PC-3 (cell line): ENCODE results near the gene CENPV. TPM values are rescaled to one million over a fixed set of nuclear protein-coding genes. Genes with fewer than 3 reads are reported as not detected.

ENCODE experiments used
- ATAC-seq: fragments of 200-7000 bp; cut with Tn5 transposase; 2 replicates; pipeline ENCODE4 v1.9.1; 2020; ENCODE audit warnings: mild to moderate bottlenecking, moderate library complexity
- BruUV-seq: library from RNA; stranded (reverse); fragments of 400-500 nt; replicated peaks from 2 replicates; lab custom pipeline; 2021; lab: Mats Ljungman, UMichigan
- CTCF ChIA-PET: fragments of 300-600 bp; sonication (Branson Sonifier 250); formaldehyde crosslinking; loops from one replicate; lab custom pipeline; 2022; ENCODE audit warnings: antibody characterized with exemption; lab: Charles Lee
- POLR2A ChIA-PET: fragments of 300-600 bp; sonication (Branson Sonifier 250); formaldehyde crosslinking; loops from one replicate; lab custom pipeline; 2022; ENCODE audit warnings: antibody characterized with exemption; ENCODE audit not compliant: unreplicated experiment; lab: Charles Lee
- DNase-seq: peaks from one replicate; pipeline ENCODE4 v3.0.0-alpha.2; 2015
- H2AFZ ChIP-seq: fragments of 300-600 bp; sonication (generic); 2 replicates; pipeline ENCODE4 v1.6.0; 2016; ENCODE audit warnings: antibody characterized with exemption, low read length
- H3F3A ChIP-seq: fragments of 300-600 bp; sonication (generic); one replicate; pipeline ENCODE4 v1.6.0; 2017; ENCODE audit warnings: antibody characterized with exemption, low read length, control low read depth, mild to moderate bottlenecking; ENCODE audit not compliant: unreplicated experiment
- H3K27ac ChIP-seq: fragments of 300-600 bp; sonication (generic); 2 replicates; pipeline ENCODE4 v1.5.1; 2016; ENCODE audit warnings: mild to moderate bottlenecking, low read length
- H3K27me3 ChIP-seq: fragments of 300-600 bp; sonication (generic); 2 replicates; pipeline ENCODE4 v1.6.1; 2016; ENCODE audit warnings: low read length, mixed read lengths
- H3K36me3 ChIP-seq: fragments of 300-600 bp; sonication (generic); 2 replicates; pipeline ENCODE4 v1.6.1; 2016; ENCODE audit warnings: low read depth, mixed run types, low read length, mixed read lengths
- H3K4me1 ChIP-seq: fragments of 300-600 bp; sonication (generic); 2 replicates; pipeline ENCODE4 v1.5.1; 2016; ENCODE audit warnings: low read length; ENCODE audit not compliant: insufficient read depth
- H3K4me2 ChIP-seq: fragments of 300-600 bp; sonication (generic); 2 replicates; pipeline ENCODE4 v1.6.0; 2016; ENCODE audit warnings: low read length
- H3K4me3 ChIP-seq: fragments of 300-600 bp; sonication (generic); 2 replicates; pipeline ENCODE4 v1.5.1; 2016; ENCODE audit warnings: mild to moderate bottlenecking, low read length, mixed read lengths
- H3K79me2 ChIP-seq: fragments of 300-600 bp; sonication (generic); 2 replicates; pipeline ENCODE4 v1.6.1; 2017; ENCODE audit warnings: low read length, mixed read lengths
- H3K9ac ChIP-seq: fragments of 300-600 bp; sonication (generic); 2 replicates; pipeline ENCODE4 v1.6.0; 2016; ENCODE audit warnings: mild to moderate bottlenecking, low read length
- H3K9me2 ChIP-seq: fragments of 300-600 bp; sonication (generic); replicated peaks from 2 replicates; pipeline ENCODE4 v1.6.1; 2016; ENCODE audit warnings: mixed run types, low read length, mixed read lengths
- H3K9me3 ChIP-seq: fragments of 300-600 bp; sonication (generic); 2 replicates; pipeline ENCODE4 v1.6.1; 2016; ENCODE audit warnings: low read length, mixed read lengths
- H4K20me1 ChIP-seq: fragments of 300-600 bp; sonication (generic); 2 replicates; pipeline ENCODE4 v1.6.1; 2016; ENCODE audit warnings: low read length, mixed read lengths
- EZH2 ChIP-seq: fragments of 300-600 bp; sonication (generic); IDR thresholded peaks from one replicate; pipeline ENCODE4 v1.6.1; 2017; ENCODE audit warnings: antibody characterized with exemption, mild to moderate bottlenecking, low read length; ENCODE audit not compliant: unreplicated experiment
- EZH2phosphoT487 ChIP-seq: fragments of 300-600 bp; sonication (generic); IDR thresholded peaks from 2 replicates; pipeline ENCODE4 v1.6.1; 2018; ENCODE audit warnings: mild to moderate bottlenecking, antibody characterized with exemption, low read length, borderline replicate concordance
- intact Hi-C: fragments of 100-400 bp; cut with micrococcal nuclease; formaldehyde crosslinking; loops from 2 replicates; pipeline ENCODE4 v1.9.0; 2023
- total RNA-seq: library from RNA; depleted of rRNA; stranded (reverse); fragments of >200 nt; gene quantifications from 2 replicates; pipeline ENCODE4 v1.2.3, GENCODE V29; 2014
- TF ChIP-seq, protein P1 (sequence below): fragments of 300-600 bp; sonication (generic); conservative IDR thresholded peaks from 2 replicates; pipeline ENCODE4 v1.5.1; 2017; ENCODE audit warnings: antibody characterized with exemption, low read depth, mild to moderate bottlenecking, low read length

CENPV gene
- total RNA-seq, 1 experiment from 2014 or later = not detected

DNA sequence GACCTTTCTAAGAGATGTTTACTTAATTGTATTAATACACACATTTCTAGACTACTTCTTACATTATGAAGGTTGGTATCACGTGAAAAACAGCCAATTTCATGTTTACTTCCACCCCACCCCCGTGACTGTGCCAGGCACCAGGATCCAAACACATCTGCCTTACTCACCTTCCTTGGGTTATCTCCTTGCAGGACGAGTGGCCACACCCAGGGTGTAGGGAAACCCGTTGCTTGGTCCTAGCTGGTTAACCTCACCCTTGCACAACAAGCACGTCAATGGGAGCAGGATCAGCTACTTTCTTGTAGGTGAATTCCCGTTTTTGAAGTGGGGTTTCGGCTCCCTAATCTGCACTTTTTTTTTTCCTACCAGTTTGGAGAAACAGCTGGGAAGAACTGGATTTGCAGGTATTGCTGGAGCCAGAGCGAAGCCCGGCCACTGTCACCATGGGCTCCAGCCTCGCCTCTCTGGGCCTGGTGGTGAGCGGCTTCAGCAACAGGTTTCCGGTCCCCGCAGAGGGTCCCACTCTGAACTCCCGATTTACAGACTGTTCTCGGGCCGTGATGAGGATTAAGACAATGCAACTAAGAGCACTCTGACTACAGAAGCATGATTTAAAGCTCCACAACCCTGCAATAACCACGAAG, 25.5 kb upstream of the CENPV start:
- H3K4me2 ChIP-seq = peak overlapping the region; percentile 63
- POLR2A ChIA-PET = interaction anchor here (0.7 kb wide), 1 partner anchor 15 kb away, joined by 7 read pairs; no protein-coding TSS in a partner anchor
- peaks cover 14% of the 10 kb centered on the region for H3K36me3 ChIP-seq
- peaks cover 27% of the 10 kb centered on the region for H3K79me2 ChIP-seq
- intact Hi-C loops = loop anchor here (1.0 to 10.0 kb wide), 2 partner anchors 41 to 94 kb away; no protein-coding TSS in a partner anchor
- CTCF ChIA-PET = interaction anchor here (0.5 to 1.3 kb wide), 2 partner anchors 15 to 128 kb away, joined by 3 to 6 read pairs; no protein-coding TSS in a partner anchor
- BruUV-seq = no TSS peak
- DNase-seq = peak; percentile 84
- H4K20me1 ChIP-seq = peaks cover 25% of the 10 kb centered on the region
- H3K4me1 ChIP-seq = peaks cover 38% of the 10 kb centered on the region
- no peaks in the 10 kb centered on the region for H3K27me3 ChIP-seq
- H3K9me2 ChIP-seq = no peaks in the 10 kb centered on the region
- H3K4me3 ChIP-seq = peak overlapping the region; percentile 19; the same call in 1 of the 2 replicates
- peak; percentile 41 for ATAC-seq
- peak overlapping the region; percentile 14; the same call in 1 of the 2 replicates for H2AFZ ChIP-seq
- H3K27ac ChIP-seq = peak overlapping the region; percentile 77
- H3F3A ChIP-seq = peaks cover 4% of the 10 kb centered on the region
- H3K9ac ChIP-seq = peak overlapping the region; percentile 25
- TF ChIP-seq EZH2 (no peak), EZH2phosphoT487 (no peak)
- TF ChIP-seq, protein P1, sequence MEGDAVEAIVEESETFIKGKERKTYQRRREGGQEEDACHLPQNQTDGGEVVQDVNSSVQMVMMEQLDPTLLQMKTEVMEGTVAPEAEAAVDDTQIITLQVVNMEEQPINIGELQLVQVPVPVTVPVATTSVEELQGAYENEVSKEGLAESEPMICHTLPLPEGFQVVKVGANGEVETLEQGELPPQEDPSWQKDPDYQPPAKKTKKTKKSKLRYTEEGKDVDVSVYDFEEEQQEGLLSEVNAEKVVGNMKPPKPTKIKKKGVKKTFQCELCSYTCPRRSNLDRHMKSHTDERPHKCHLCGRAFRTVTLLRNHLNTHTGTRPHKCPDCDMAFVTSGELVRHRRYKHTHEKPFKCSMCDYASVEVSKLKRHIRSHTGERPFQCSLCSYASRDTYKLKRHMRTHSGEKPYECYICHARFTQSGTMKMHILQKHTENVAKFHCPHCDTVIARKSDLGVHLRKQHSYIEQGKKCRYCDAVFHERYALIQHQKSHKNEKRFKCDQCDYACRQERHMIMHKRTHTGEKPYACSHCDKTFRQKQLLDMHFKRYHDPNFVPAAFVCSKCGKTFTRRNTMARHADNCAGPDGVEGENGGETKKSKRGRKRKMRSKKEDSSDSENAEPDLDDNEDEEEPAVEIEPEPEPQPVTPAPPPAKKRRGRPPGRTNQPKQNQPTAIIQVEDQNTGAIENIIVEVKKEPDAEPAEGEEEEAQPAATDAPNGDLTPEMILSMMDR = no peak
- no peaks in the 10 kb centered on the region for H3K9me3 ChIP-seq

DNA sequence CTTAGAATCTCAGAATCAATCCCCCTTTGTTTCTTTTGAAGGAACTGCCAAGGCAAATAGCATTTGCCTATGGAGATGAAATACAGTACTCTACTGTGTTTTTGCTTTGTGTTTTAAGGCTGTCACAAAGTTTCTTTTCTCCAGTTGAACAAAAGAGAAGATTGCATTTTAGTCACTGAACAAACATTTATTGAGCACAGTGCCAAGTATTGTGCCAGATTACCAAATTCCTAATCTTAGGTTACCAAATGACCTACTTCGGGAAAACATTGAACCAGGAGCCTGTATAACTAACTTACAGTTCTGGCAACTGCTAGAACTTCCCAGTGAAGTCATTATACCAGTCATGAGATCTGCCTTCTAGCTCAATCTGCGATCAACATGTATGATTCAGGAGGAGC, 24.7 kb upstream of the CENPV start:
- ChIA-PET POLR2A (no interaction called here), CTCF (interaction anchor here (1.3 kb wide), 1 partner anchor 14 kb away, joined by 6 read pairs; no protein-coding TSS in a partner anchor)
- Histone ChIP-seq H4K20me1 (peaks cover 16% of the 10 kb centered on the region), H3K27ac (peak overlapping the region; percentile 77), H3K9me2 (no peaks in the 10 kb centered on the region), H3K4me1 (peaks cover 31% of the 10 kb centered on the region), H3K9me3 (no peaks in the 10 kb centered on the region), H3K4me3 (no peak overlapping the region; the same call in 1 of the 2 replicates), H3K27me3 (no peaks in the 10 kb centered on the region), H3K4me2 (peak overlapping the region; percentile 63), H3K36me3 (peaks cover 8% of the 10 kb centered on the region), H3K79me2 (peaks cover 21% of the 10 kb centered on the region), H2AFZ (peak overlapping the region; percentile 6; the same call in 1 of the 2 replicates), H3F3A (peaks cover 4% of the 10 kb centered on the region), H3K9ac (no peak overlapping the region)
- TF ChIP-seq EZH2phosphoT487 (no peak), EZH2 (no peak)
- TF ChIP-seq, protein P1 = no peak
- peak; percentile 27; the same call in 1 of the 2 replicates for ATAC-seq
- intact Hi-C loops = loop anchor here (1.0 to 10.0 kb wide), 2 partner anchors 41 to 93 kb away; no protein-coding TSS in a partner anchor
- no TSS peak for BruUV-seq
- peak; percentile 93 for DNase-seq
